GM19238 (cell line): ENCODE results near the gene THAP6.
"Not testable (repeated sequence)": the region's sequence is repeated elsewhere in the genome, so short reads cannot be mapped to it uniquely, and the experiment has no call there.

Experiments used
- DNase-seq: peaks from one replicate; pipeline ENCODE4 v3.0.0; 2011; ENCODE audit warnings: low spot score; ENCODE audit not compliant: insufficient read length

THAP6 gene

GRCh38 chr4:75514131-75514948 lies at the start of gene THAP6, which contains the start of gene RCHY1:
THAP6 (plus strand) TSS chr4:75514473; CDS start chr4:75515453, 980 bp downstream.
RCHY1 (minus strand) TSS chr4:75514403; CDS start chr4:75514286, 117 bp downstream.
- peak; percentile 42 for DNase-seq

- no peak for DNase-seq
These were observed 44.4 kb upstream of the THAP6 start for GRCh38 chr4:75469896-75470295.

GRCh38 chr4:75470738-75471137 lies 43.5 kb upstream of the THAP6 start:
- no peak for DNase-seq

GRCh38 chr4:75477201-75477600 lies 37.1 kb upstream of the THAP6 start:
- no peak for DNase-seq

- DNase-seq = no peak
These were observed 30.1 kb upstream of the THAP6 start for GRCh38 chr4:75484190-75484589.

- no peak for DNase-seq
These were observed 24.1 kb upstream of the THAP6 start for GRCh38 chr4:75490155-75490554.

- no peak for DNase-seq
These were observed 19.7 kb upstream of the THAP6 start for GRCh38 chr4:75494563-75494962.

GRCh38 chr4:75495476-75495875 lies 18.8 kb upstream of the THAP6 start:
- DNase-seq = no peak

GRCh38 chr4:75496406-75496805 lies 17.9 kb upstream of the THAP6 start:
- no peak for DNase-seq

- DNase-seq = no peak
These were observed 17.1 kb upstream of the THAP6 start for GRCh38 chr4:75497133-75497532.

- no peak for DNase-seq
These were observed 16.2 kb upstream of the THAP6 start for GRCh38 chr4:75498041-75498440.

- no peak for DNase-seq
These were observed 14.4 kb upstream of the THAP6 start for GRCh38 chr4:75499900-75500299.

GRCh38 chr4:75502671-75503070 lies 11.6 kb upstream of the THAP6 start:
- DNase-seq = no peak

GRCh38 chr4:75505630-75506029 lies 8.6 kb upstream of the THAP6 start:
- DNase-seq = no peak

- DNase-seq = not testable (repeated sequence)
These were observed 4.7 kb upstream of the THAP6 start for GRCh38 chr4:75509592-75509991.

- DNase-seq = no peak
These were observed 2.4 kb upstream of the THAP6 start for GRCh38 chr4:75511841-75512240.

- DNase-seq = no peak
These were observed 1.7 kb upstream of the THAP6 start for GRCh38 chr4:75512386-75513211.

GRCh38 chr4:75513526-75514130 lies 645 bp upstream of the THAP6 start:
- no peak for DNase-seq

- DNase-seq = no peak
These were observed 808 bp downstream of the THAP6 start for GRCh38 chr4:75514949-75515612.

- no peak for DNase-seq
These were observed 1.9 kb downstream of the THAP6 start for GRCh38 chr4:75516144-75516543.

- not testable (repeated sequence) for DNase-seq
These were observed 5.2 kb downstream of the THAP6 start for GRCh38 chr4:75519452-75519851.
